Neutrophil (primary cell): ENCODE data around the gene LMX1A.
A peak's percentile ranks its signal among the peaks of the same experiment; 100 is the strongest.

ENCODE experiments used
- H3K27ac ChIP-seq: fragments of 200-600 bp; sonication (generic); 2 replicates; pipeline ENCODE4 v1.5.1; 2016; ENCODE audit warnings: mild to moderate bottlenecking, moderate library complexity
- H3K27me3 ChIP-seq: fragments of 200-600 bp; sonication (generic); 2 replicates; pipeline ENCODE4 v1.6.0; 2016; ENCODE audit warnings: mild to moderate bottlenecking
- H3K36me3 ChIP-seq: fragments of 200-600 bp; sonication (generic); 2 replicates; pipeline ENCODE4 v1.5.1; 2017
- H3K4me1 ChIP-seq, 2 experiments: fragments of 200-600 bp in 1 of 2; sonication (generic) in 1 of 2; 1 replicate in 1 of 2; 2 replicates in 1 of 2; pipeline versions ENCODE4 v1.5.1 to v1.6.1; 2013 to 2016; ENCODE audit warnings: low read depth in 1 of 2, low read length in 1 of 2, mild to moderate bottlenecking in 1 of 2, moderate library complexity in 1 of 2; ENCODE audit not compliant: control insufficient read depth in 1 of 2, insufficient read depth in 1 of 2
- H3K4me3 ChIP-seq, 2 experiments: fragments of 200-600 bp in 1 of 2; sonication (generic) in 1 of 2; 1 replicate in 1 of 2; 2 replicates in 1 of 2; pipeline ENCODE4 v1.5.1; 2013 to 2016; ENCODE audit warnings: low read depth in 1 of 2, low read length in 1 of 2, mild to moderate bottlenecking in 1 of 2, moderate library complexity in 1 of 2
- H3K9me3 ChIP-seq: fragments of 200-600 bp; sonication (generic); 2 replicates; pipeline ENCODE4 v1.5.1; 2016
- CTCF ChIP-seq: fragments of 200-600 bp; sonication (generic); IDR thresholded peaks from 2 replicates; pipeline ENCODE4 v1.5.1; 2016; ENCODE audit warnings: antibody characterized with exemption

LMX1A gene

GRCh38 chr1:165395478-165395877 lies 39.0 kb upstream of the LMX1A start:
- Histone ChIP-seq H3K36me3 (no peaks in the 10 kb centered on the region), H3K27ac (no peak overlapping the region), H3K4me1 (peaks cover 6 to 7% of the 10 kb centered on the region in 2 experiments), H3K4me3 (no peak overlapping the region), H3K27me3 (peaks cover 100% of the 10 kb centered on the region), H3K9me3 (no peaks in the 10 kb centered on the region)
- TF ChIP-seq CTCF, result no peak

- Histone ChIP-seq H3K36me3 (no peaks in the 10 kb centered on the region), H3K27me3 (peaks cover 100% of the 10 kb centered on the region), H3K4me1 (peaks cover 6 to 7% of the 10 kb centered on the region in 2 experiments), H3K27ac (no peak overlapping the region), H3K9me3 (no peaks in the 10 kb centered on the region), H3K4me3 (no peak overlapping the region)
- peak; percentile 86 for TF ChIP-seq CTCF
Measured at GRCh38 chr1:165392634-165393571, 36.4 kb upstream of the LMX1A start.

GRCh38 chr1:165389609-165390008 lies 33.1 kb upstream of the LMX1A start:
- Histone ChIP-seq H3K27me3 (peaks cover 100% of the 10 kb centered on the region), H3K9me3 (no peaks in the 10 kb centered on the region)
- TF ChIP-seq CTCF, result no peak

GRCh38 chr1:165387961-165388360 lies 31.4 kb upstream of the LMX1A start:
- no peak overlapping the region for H3K4me3 ChIP-seq
- no peaks in the 10 kb centered on the region for H3K36me3 ChIP-seq
- H3K27ac ChIP-seq, result no peak overlapping the region
- H3K4me1 ChIP-seq, result peaks cover 2 to 3% of the 10 kb centered on the region in 2 experiments
- peaks cover 100% of the 10 kb centered on the region for H3K27me3 ChIP-seq
- no peaks in the 10 kb centered on the region for H3K9me3 ChIP-seq
- TF ChIP-seq CTCF, result no peak

More at GRCh38 chr1:165389609-165390008, 33.1 kb upstream of the LMX1A start:
- Histone ChIP-seq H3K4me1 (peaks cover 6 to 7% of the 10 kb centered on the region in 2 experiments), H3K36me3 (no peaks in the 10 kb centered on the region), H3K4me3 (no peak overlapping the region), H3K27ac (no peak overlapping the region)

- Histone ChIP-seq H3K4me1 (no peaks in the 10 kb centered on the region), H3K9me3 (no peaks in the 10 kb centered on the region), H3K27me3 (peaks cover 100% of the 10 kb centered on the region), H3K36me3 (no peaks in the 10 kb centered on the region), H3K27ac (no peak overlapping the region), H3K4me3 (no peak overlapping the region)
- TF ChIP-seq CTCF, result no peak
Measured at GRCh38 chr1:165387505-165387904, 31.0 kb upstream of the LMX1A start.
